ENCODE measurements around the gene NAGPA. TPM values are rescaled to one million over a fixed set of nuclear protein-coding genes. Genes with fewer than 3 reads are reported as not detected.

Gene NAGPA
- total and polyA plus RNA-seq, 8 donors: 3.7 to 10.0 (median 6.6) TPM

DNA sequence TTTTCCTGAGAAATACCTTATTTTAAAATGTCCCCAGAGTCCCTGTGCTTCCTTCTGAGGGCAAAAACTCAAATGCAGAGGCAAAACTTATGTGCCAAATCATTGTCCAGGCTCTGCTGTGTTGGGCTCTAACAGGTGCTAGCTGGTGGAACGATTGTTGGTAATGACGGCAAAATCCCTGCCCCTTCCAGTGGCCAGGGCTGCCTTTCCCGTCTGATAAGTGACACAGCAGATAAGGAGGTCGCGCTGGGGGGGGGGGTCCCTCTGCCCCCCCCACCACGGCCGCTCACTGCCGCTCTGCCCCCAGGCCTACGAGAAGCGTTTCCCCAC, 46.5 kb downstream of the NAGPA start:
- FAIRE-seq: no peak
- H3K4me1 ChIP-seq: no peaks in the 10 kb centered on the region
- WGBS, 2 donors: 0 to 1% methylated on average over 10 of the region's 10 CpGs
- TF ChIP-seq, protein P1, sequence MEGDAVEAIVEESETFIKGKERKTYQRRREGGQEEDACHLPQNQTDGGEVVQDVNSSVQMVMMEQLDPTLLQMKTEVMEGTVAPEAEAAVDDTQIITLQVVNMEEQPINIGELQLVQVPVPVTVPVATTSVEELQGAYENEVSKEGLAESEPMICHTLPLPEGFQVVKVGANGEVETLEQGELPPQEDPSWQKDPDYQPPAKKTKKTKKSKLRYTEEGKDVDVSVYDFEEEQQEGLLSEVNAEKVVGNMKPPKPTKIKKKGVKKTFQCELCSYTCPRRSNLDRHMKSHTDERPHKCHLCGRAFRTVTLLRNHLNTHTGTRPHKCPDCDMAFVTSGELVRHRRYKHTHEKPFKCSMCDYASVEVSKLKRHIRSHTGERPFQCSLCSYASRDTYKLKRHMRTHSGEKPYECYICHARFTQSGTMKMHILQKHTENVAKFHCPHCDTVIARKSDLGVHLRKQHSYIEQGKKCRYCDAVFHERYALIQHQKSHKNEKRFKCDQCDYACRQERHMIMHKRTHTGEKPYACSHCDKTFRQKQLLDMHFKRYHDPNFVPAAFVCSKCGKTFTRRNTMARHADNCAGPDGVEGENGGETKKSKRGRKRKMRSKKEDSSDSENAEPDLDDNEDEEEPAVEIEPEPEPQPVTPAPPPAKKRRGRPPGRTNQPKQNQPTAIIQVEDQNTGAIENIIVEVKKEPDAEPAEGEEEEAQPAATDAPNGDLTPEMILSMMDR (IDR thresholded peaks at IDR 0.05): no peak
- no peak for DNase-seq
- peak in 3 of 4 donors; percentile 22 to 65 (median 37) for ATAC-seq
- peak overlapping the region in 1 of 4 donors; percentile 19 for H3K4me3 ChIP-seq
- no peaks in the 10 kb centered on the region for H3K9me3 ChIP-seq
- no peaks in the 10 kb centered on the region for H3K36me3 ChIP-seq
- intact Hi-C loops (cut with DNase I): no loop called here
- H3K27me3 ChIP-seq: peaks cover 0 to 4% (median 0%) of the 10 kb centered on the region in 4 donors
- no peak overlapping the region for H3K27ac ChIP-seq

DNA sequence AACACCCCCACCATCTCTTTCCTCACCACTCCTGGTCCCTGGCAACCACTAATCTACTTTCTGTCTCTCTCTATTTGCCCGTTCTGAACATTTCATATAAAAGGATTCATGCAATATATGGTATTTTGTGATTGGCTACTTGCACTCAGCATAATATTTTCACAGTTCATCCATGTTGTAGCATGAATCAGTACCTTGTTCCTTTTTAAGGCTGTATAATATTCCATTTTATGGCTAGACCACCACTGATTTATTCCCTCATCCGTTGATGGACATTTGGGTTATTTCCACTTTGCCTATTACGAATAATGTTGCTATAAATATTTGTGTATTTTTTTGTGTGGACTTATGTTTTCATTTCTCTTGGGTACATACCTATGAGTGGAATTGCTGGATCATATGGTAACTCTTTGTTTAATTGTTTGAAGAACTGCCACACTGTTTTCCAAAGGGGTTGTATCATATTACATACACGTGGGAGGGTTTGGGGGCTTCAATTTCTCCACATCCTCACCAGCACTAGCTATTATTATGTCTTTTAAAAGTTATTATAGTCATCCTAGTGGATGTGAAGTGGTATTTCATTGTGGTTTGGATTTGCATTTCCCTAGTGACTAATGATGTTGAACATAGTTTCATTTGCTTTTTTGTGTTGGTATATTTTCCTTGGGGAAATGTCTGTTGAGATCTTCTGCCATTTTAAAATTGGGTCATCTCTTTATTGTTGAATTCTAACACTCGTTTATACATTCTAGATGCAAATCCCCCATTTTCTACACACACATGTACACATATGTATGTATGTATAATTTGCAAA, 49.4 kb downstream of the NAGPA start:
- Histone ChIP-seq H3K4me3 (no peak overlapping the region), H3K9me3 (no peaks in the 10 kb centered on the region), H3K27me3 (peaks cover 0 to 4% (median 0%) of the 10 kb centered on the region in 4 donors), H3K27ac (no peak overlapping the region), H3K36me3 (no peaks in the 10 kb centered on the region), H3K4me1 (no peaks in the 10 kb centered on the region)
- ATAC-seq (no peak), DNase-seq (no peak), FAIRE-seq (no peak)
- 62 to 63% methylated on average over 5 of the region's 5 CpGs for WGBS, 2 donors
- intact Hi-C loops (cut with DNase I): no loop called here
- TF ChIP-seq, protein P1 (IDR thresholded peaks at IDR 0.05): no peak

DNA sequence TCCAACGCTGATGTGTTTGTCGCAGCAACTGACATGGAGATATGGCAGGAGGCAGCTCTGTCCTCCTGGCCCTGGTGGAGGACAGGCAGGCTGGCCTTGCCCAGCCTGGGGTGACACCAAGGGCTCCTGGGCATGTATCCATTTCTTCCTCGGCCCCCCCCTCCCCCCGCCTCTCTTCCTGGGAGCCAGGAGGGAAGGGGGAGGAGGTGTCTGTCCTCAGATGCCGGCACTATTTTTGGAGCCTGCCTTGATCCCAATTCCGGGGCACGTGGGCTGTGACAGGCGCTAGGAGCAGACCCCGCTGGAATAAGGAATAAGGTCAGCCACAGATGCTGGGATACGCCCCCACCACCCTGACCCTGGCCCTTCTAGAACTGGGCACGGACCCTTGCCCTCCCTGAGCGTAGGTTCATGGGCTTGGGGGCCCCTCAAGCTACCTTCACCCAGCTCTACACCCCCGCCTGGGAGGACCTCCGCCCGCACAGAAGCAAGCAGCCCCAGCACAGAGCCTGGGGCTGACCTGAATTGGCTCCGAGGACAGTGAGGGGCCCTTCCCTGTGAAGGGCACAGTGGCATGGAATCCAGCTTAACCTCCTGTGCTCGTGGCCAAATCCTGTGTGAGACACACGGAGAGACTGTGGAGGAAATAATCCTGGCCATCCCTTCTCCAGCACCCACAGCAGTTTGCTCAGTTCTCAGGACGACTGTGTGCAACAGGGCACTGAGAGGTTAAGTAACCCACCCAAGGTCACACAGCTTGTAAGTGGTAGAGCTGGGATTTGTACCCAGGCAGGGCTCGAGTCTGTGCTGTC, 51.5 kb downstream of the NAGPA start:
- FAIRE-seq (no peak), DNase-seq (no peak), ATAC-seq (no peak)
- TF ChIP-seq, protein P1 (IDR thresholded peaks at IDR 0.05): no peak
- H3K27ac ChIP-seq: no peak overlapping the region
- intact Hi-C loops (cut with DNase I): no loop called here
- H3K27me3 ChIP-seq: no peaks in the 10 kb centered on the region
- no peak overlapping the region for H3K4me3 ChIP-seq
- no peaks in the 10 kb centered on the region for H3K36me3 ChIP-seq
- 50 to 62% methylated on average over 19 to 20 of the region's 20 CpGs for WGBS, 2 donors
- H3K4me1 ChIP-seq: peaks cover 0 to 2% (median 0%) of the 10 kb centered on the region in 3 donors
- no peaks in the 10 kb centered on the region for H3K9me3 ChIP-seq

DNA sequence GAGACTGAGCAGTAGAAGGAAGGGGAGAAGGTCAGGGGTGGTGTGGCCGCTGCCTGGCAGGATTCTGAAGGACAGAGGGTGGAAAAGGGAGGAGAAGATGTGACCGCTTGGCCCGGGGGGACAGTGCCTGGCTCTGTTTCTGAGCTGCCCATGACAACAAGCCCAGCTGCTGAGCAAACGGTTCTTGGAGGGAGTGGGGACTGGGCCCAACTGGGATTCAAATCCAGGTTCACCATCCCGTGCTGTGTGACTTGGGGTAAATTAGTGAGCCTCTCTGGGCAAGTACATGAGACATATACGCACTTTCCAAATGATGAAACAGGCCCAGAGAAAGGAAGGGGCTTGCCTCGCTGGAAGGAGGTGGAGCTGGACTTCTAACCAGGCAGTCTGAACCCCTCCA, 52.3 kb downstream of the NAGPA start:
- Histone ChIP-seq H3K36me3 (no peaks in the 10 kb centered on the region), H3K4me1 (peaks cover 2 to 8% (median 4%) of the 10 kb centered on the region in 3 donors), H3K9me3 (no peaks in the 10 kb centered on the region), H3K27ac (no peak overlapping the region), H3K4me3 (no peak overlapping the region), H3K27me3 (no peaks in the 10 kb centered on the region)
- 76 to 88% methylated on average over 7 of the region's 7 CpGs for WGBS, 2 donors
- TF ChIP-seq, protein P1 (IDR thresholded peaks at IDR 0.05): no peak
- FAIRE-seq: no peak
- DNase-seq: no peak
- ATAC-seq: no peak
- intact Hi-C loops (cut with DNase I): no loop called here
